SK-N-SH treated with all-trans-retinoic acid at 6 μM for 48 hours (cell line): ENCODE data around the gene TMEM187.

Source experiments
- PATZ1 ChIP-seq: fragments of 250-450 bp; sonication (Bioruptor Pico); IDR thresholded peaks from 2 replicates; pipeline ENCODE4 v1.8.0; 2020; ENCODE audit warnings: mild to moderate bottlenecking, moderate library complexity, borderline replicate concordance
- ZC3H10 ChIP-seq: fragments of 250-450 bp; sonication (Bioruptor Pico); IDR thresholded peaks from 2 replicates; pipeline ENCODE4 v1.5.1; 2021; ENCODE audit warnings: mild to moderate bottlenecking, moderate library complexity

- no peak for TF ChIP-seq ZC3H10
- no peak for TF ChIP-seq PATZ1
These were observed 52.7 kb downstream of the TMEM187 start for GRCh38 chrX:154025230-154025629.
